Measurements from ENCODE around the gene VAV1. TPM values are rescaled to one million over a fixed set of nuclear protein-coding genes. Genes with fewer than 3 reads are reported as not detected.

Gene VAV1
- total RNA-seq, 1 experiment from 2014 or later, result not detected

DNA sequence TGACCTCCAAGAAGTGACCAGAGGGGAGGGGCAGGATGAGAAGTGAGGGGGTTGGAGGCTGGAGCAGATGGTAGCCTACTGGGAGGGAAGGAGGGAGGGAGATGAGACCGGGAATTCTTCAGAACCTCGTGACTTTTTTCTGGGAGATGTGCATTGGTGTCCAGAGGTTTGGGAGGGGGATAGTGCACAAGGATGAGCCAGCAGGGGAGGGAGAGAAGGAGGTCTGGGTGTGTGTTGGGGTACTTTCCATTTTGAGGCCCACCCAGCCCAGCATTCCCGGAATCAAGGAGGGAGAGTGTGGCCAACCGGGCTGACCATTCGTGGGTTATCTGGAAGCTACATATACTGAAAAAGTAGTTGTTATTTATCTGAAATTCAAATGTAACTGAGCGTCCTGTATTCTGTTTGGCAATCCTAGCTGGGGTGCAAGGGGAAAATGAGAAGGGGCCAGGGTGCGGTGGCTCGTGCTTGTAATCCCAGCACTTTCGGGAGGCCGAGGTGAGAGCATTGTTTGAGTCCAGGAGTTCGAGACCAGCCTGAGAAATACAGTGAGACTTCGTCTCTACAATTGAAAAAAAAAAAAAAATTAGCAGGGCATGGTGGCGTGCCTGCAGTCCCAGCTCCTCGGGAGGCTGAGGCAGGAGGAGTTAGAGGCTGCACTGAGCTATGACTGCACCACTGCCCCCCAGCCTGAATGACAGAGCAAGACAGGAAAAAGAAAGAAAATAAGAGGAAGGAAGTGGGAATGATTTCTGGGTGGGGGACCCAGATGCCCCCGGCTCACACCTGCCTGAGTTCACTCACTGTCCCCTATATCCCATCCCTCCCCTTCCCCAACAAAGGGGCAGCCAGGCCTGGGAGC lies 47.6 kb upstream of the VAV1 start:
- Mint-ChIP-seq H3K27me3 (ENCODE audit: insufficient read depth, unreplicated experiment) (no peaks in the 10 kb centered on the region), H3K9me3 (ENCODE audit: unreplicated experiment) (no peaks in the 10 kb centered on the region), H3K36me3 (ENCODE audit: insufficient read depth, unreplicated experiment) (no peaks in the 10 kb centered on the region), H3K27ac (ENCODE audit: unreplicated experiment) (no peak overlapping the region), H3K4me1 (ENCODE audit: low read depth, unreplicated experiment) (peaks cover 12% of the 10 kb centered on the region), H3K4me3 (ENCODE audit: unreplicated experiment) (no peak overlapping the region)
- BruUV-seq (replicated peaks), result no TSS peak
- ChIA-PET POLR2A (no interaction called here), CTCF (no interaction called here)
- TF ChIP-seq, protein P1, sequence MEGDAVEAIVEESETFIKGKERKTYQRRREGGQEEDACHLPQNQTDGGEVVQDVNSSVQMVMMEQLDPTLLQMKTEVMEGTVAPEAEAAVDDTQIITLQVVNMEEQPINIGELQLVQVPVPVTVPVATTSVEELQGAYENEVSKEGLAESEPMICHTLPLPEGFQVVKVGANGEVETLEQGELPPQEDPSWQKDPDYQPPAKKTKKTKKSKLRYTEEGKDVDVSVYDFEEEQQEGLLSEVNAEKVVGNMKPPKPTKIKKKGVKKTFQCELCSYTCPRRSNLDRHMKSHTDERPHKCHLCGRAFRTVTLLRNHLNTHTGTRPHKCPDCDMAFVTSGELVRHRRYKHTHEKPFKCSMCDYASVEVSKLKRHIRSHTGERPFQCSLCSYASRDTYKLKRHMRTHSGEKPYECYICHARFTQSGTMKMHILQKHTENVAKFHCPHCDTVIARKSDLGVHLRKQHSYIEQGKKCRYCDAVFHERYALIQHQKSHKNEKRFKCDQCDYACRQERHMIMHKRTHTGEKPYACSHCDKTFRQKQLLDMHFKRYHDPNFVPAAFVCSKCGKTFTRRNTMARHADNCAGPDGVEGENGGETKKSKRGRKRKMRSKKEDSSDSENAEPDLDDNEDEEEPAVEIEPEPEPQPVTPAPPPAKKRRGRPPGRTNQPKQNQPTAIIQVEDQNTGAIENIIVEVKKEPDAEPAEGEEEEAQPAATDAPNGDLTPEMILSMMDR (IDR thresholded peaks at IDR 0.05; ENCODE audit: insufficient read depth in 1 of 2, low read depth in 1 of 2, low read length in 1 of 2, severe bottlenecking in 1 of 2, unreplicated experiment in 1 of 2), result no peak
- Histone ChIP-seq H3K9me3 (no peaks in the 10 kb centered on the region), H3K4me3 (ENCODE audit: low read depth, low read length) (no peak overlapping the region), H3K36me3 (ENCODE audit: control insufficient read depth, insufficient read depth, low read length) (no peaks in the 10 kb centered on the region), H3K4me1 (peaks cover 11% of the 10 kb centered on the region), H3K27me3 (replicated peaks; ENCODE audit: control insufficient read depth, insufficient read depth, low read length) (no peaks in the 10 kb centered on the region)
- intact Hi-C loops (cut with micrococcal nuclease; ENCODE audit: unreplicated experiment), result no loop called here
- DNase-seq, result no peak

DNA sequence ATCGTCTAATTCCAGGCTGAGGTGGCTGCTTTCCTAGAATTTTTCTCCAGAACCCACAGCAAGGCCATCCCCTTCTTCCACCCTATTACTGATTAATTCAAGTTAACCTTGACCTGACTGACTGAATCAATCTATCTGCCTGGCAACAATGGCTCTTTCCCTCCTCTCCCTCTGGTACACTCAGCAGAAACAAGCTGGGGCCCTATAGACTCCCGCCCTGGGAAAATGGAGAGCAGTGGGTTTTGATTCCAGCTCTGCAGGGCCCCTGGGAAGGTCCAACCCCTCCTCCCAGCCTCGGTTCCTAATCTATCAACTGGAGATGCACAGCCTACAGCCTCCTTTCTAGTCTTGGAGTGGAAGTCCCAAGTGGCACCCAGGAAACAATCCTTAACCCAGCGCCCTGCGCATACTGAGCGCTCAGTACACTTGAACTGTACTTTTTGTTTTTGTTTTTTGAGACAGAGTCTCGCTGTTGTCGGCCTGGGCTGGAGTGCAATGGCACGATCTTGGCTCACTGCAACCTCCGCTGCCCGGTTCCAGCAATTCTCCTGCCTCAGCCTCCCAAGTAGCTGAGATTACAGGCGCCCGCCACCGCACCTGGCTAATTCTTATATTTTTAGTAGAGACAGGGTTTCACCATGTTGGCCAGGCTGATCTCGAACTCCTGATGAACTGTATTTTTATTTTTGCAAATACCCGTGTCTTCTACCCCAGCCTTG lies 46.8 kb upstream of the VAV1 start:
- peaks cover 10% of the 10 kb centered on the region for H3K4me1 ChIP-seq
- intact Hi-C loops (cut with micrococcal nuclease; ENCODE audit: unreplicated experiment), result no loop called here
- BruUV-seq (replicated peaks), result no TSS peak
- TF ChIP-seq, protein P1 (IDR thresholded peaks at IDR 0.05; ENCODE audit: insufficient read depth in 1 of 2, low read depth in 1 of 2, low read length in 1 of 2, severe bottlenecking in 1 of 2, unreplicated experiment in 1 of 2), result no peak
- Mint-ChIP-seq H3K4me1 (ENCODE audit: low read depth, unreplicated experiment) (peaks cover 12% of the 10 kb centered on the region), H3K27ac (ENCODE audit: unreplicated experiment) (no peak overlapping the region), H3K36me3 (ENCODE audit: insufficient read depth, unreplicated experiment) (no peaks in the 10 kb centered on the region), H3K9me3 (ENCODE audit: unreplicated experiment) (no peaks in the 10 kb centered on the region), H3K4me3 (ENCODE audit: unreplicated experiment) (no peak overlapping the region), H3K27me3 (ENCODE audit: insufficient read depth, unreplicated experiment) (no peaks in the 10 kb centered on the region)
- no peaks in the 10 kb centered on the region for H3K27me3 ChIP-seq (replicated peaks; ENCODE audit: control insufficient read depth, insufficient read depth, low read length)
- no peaks in the 10 kb centered on the region for H3K9me3 ChIP-seq
- H3K4me3 ChIP-seq (ENCODE audit: low read depth, low read length), result no peak overlapping the region
- H3K36me3 ChIP-seq (ENCODE audit: control insufficient read depth, insufficient read depth, low read length), result no peaks in the 10 kb centered on the region
- ChIA-PET POLR2A (no interaction called here), CTCF (no interaction called here)
- DNase-seq, result no peak

DNA sequence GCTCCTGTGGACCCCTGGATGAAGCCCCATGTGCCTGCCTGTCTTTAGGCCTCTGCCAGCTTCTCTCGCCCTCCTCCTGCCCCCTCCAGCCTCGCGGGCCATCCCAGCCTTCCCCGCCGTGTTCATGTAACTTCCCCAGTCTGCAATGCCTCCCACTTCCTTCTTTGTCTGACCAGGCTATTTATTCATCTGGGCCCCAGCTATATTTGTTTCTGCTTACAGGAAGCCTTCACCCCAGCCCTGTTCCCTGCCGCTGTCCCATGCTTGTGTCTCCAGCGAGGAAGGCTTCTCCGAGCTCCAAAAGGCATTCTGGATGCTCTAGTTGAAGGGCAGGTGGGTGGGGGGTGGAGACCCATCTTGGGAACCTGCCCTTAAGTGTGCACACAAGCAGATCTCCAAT lies 44.2 kb upstream of the VAV1 start:
- H3K27ac Mint-ChIP-seq (ENCODE audit: unreplicated experiment), result no peak overlapping the region
- H3K27me3 Mint-ChIP-seq (ENCODE audit: insufficient read depth, unreplicated experiment), result no peaks in the 10 kb centered on the region
- ChIA-PET POLR2A (no interaction called here), CTCF (no interaction called here)
- no peaks in the 10 kb centered on the region; the same call in 1 of the 2 replicates for H3K36me3 ChIP-seq (ENCODE audit: control insufficient read depth, insufficient read depth, low read length)
- no peak overlapping the region for H3K4me3 ChIP-seq (ENCODE audit: low read depth, low read length)
- no peaks in the 10 kb centered on the region for H3K9me3 Mint-ChIP-seq (ENCODE audit: unreplicated experiment)
- peaks cover 11% of the 10 kb centered on the region for H3K36me3 Mint-ChIP-seq (ENCODE audit: insufficient read depth, unreplicated experiment)
- TF ChIP-seq, protein P1 (IDR thresholded peaks at IDR 0.05; ENCODE audit: insufficient read depth in 1 of 2, low read depth in 1 of 2, low read length in 1 of 2, severe bottlenecking in 1 of 2, unreplicated experiment in 1 of 2), result no peak
- H3K4me1 Mint-ChIP-seq (ENCODE audit: low read depth, unreplicated experiment), result peaks cover 7% of the 10 kb centered on the region
- intact Hi-C loops (cut with micrococcal nuclease; ENCODE audit: unreplicated experiment), result no loop called here
- no peaks in the 10 kb centered on the region for H3K9me3 ChIP-seq
- H3K27me3 ChIP-seq (replicated peaks; ENCODE audit: control insufficient read depth, insufficient read depth, low read length), result no peaks in the 10 kb centered on the region
- DNase-seq, result no peak
- no TSS peak for BruUV-seq (replicated peaks)
- H3K4me3 Mint-ChIP-seq (ENCODE audit: unreplicated experiment), result no peak overlapping the region
- peaks cover 2% of the 10 kb centered on the region for H3K4me1 ChIP-seq

Measured in Caco-2 (cell line).